ENCODE results near the gene TRIP11. TPM values are rescaled to one million over a fixed set of nuclear protein-coding genes. Genes with fewer than 3 reads are reported as not detected.

Gene TRIP11
- total RNA-seq, 2 donors from 2014 or later: 47.8 to 53.9 TPM

GRCh38 chr14:91996948-91997371 lies 42.9 kb downstream of the TRIP11 start:
- ATAC-seq (no peak), DNase-seq (ENCODE audit: low spot score) (no peak)
- Mint-ChIP-seq H3K36me3 (peaks cover 23% of the 10 kb centered on the region), H3K4me3 (peak overlapping the region; percentile 33), H3K9me3 (no peaks in the 10 kb centered on the region), H3K27me3 (no peaks in the 10 kb centered on the region), H3K4me1 (ENCODE audit: low read depth in 2 of 2) (peaks cover 26 to 36% of the 10 kb centered on the region in 2 donors), H3K27ac (peak overlapping the region; percentile 61 to 79)

DNA sequence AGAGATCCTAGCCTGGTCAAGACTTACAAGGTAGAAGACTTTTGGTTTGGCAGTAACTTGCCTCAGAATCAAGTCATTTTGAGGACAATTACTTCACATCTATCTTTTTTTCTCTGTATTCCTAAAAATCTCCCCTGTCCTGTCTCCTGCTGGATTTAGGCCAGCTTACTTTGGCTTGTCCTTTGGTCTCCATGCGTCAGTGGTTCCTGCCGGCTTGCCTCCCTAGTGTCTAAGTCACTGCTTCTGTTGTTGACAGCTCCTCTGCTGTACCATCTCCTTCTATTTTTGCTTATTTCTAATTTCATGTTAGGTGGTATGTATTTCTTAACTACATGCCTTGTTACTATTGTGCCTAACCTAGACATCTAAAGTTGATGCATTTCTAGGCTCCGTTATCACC lies 52.7 kb downstream of the TRIP11 start:
- ATAC-seq: no peak
- Mint-ChIP-seq H3K36me3 (peaks cover 50% of the 10 kb centered on the region), H3K9me3 (no peaks in the 10 kb centered on the region), H3K4me3 (no peak overlapping the region), H3K4me1 (ENCODE audit: low read depth in 2 of 2) (peaks cover 5 to 6% of the 10 kb centered on the region in 2 donors), H3K27me3 (no peaks in the 10 kb centered on the region), H3K27ac (no peak overlapping the region)
- no peak for DNase-seq (ENCODE audit: low spot score)

DNA sequence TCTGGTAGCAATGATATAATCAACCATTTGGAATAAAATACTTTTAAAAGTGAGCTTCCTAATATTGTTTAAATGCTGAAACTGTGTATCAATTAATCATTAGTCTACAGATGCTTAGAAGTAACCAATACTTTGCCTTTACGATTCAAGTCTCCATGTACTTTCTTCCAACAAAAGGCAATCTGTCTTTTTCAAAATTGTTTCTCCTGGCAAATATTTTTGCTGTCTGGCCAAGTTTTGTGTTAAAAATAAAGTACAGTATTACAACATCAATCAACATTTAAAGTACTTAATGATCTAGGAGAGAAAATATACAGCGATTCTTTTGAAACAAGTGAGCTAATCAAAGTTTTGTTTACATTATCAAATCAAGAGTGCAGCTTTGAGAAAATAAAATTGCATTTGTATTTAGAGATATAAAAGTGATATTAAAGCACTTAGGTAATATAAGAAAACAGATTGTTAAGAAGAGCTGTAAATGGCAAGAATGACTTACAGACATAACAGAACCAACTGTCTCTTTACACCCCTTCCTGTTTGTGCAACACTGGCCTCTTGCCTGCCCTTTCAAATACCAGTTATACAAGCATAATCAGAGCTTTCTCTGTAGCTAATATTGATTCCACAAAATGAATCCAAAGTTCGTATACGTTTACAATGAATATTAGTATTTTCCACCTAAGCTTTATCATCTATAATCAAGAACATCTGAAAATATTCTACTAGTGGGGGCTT lies 54.2 kb downstream of the TRIP11 start:
- H3K36me3 Mint-ChIP-seq: peaks cover 45% of the 10 kb centered on the region
- peak overlapping the region in 1 of 2 donors; percentile 33 for H3K27ac Mint-ChIP-seq
- peaks cover 6 to 7% of the 10 kb centered on the region in 2 donors for H3K4me1 Mint-ChIP-seq (ENCODE audit: low read depth in 2 of 2)
- H3K4me3 Mint-ChIP-seq: no peak overlapping the region
- ATAC-seq (no peak), DNase-seq (ENCODE audit: low spot score) (no peak)
- no peaks in the 10 kb centered on the region for H3K27me3 Mint-ChIP-seq
- no peaks in the 10 kb centered on the region for H3K9me3 Mint-ChIP-seq

GRCh38 chr14:91985008-91985407 lies 54.9 kb downstream of the TRIP11 start:
- Mint-ChIP-seq H3K27me3 (no peaks in the 10 kb centered on the region), H3K4me1 (ENCODE audit: low read depth in 2 of 2) (peaks cover 7 to 11% of the 10 kb centered on the region in 2 donors), H3K9me3 (no peaks in the 10 kb centered on the region), H3K36me3 (peaks cover 45% of the 10 kb centered on the region), H3K4me3 (no peak overlapping the region), H3K27ac (no peak overlapping the region)
- no peak for ATAC-seq
- no peak for DNase-seq (ENCODE audit: low spot score)

DNA sequence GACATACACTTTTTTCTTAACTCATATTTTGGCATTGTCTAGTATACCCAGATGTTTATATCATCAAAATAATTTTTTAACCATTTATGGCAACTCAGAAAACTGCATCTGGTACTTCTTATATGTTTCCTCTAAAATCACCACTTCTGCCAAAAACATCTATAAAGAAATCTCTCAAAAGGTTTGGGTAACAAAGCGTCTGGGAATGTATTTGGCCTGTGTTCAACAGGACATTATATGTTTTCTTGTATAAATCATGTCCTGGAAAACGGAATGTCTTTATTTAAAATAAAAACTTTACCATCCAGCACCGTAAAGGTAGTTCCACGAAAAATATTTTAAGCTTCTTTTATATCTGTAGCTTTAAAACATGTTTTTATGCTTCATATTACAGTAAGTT lies 56.3 kb downstream of the TRIP11 start:
- Mint-ChIP-seq H3K4me1 (ENCODE audit: low read depth in 2 of 2) (peaks cover 10 to 11% of the 10 kb centered on the region in 2 donors), H3K27ac (no peak overlapping the region), H3K27me3 (no peaks in the 10 kb centered on the region), H3K36me3 (peaks cover 45% of the 10 kb centered on the region), H3K4me3 (no peak overlapping the region), H3K9me3 (no peaks in the 10 kb centered on the region)
- DNase-seq (ENCODE audit: low spot score) (no peak), ATAC-seq (no peak)

- peak; percentile 89 to 94 for ATAC-seq
- H3K4me3 Mint-ChIP-seq: peak overlapping the region; percentile 49
- peak overlapping the region; percentile 63 to 88 for H3K27ac Mint-ChIP-seq
- no peaks in the 10 kb centered on the region for H3K9me3 Mint-ChIP-seq
- H3K4me1 Mint-ChIP-seq (ENCODE audit: low read depth in 2 of 2): peaks cover 13 to 16% of the 10 kb centered on the region in 2 donors
- H3K36me3 Mint-ChIP-seq: peaks cover 17% of the 10 kb centered on the region
- no peak for DNase-seq (ENCODE audit: low spot score)
- no peaks in the 10 kb centered on the region for H3K27me3 Mint-ChIP-seq
Measured at GRCh38 chr14:91980157-91980556, 59.7 kb downstream of the TRIP11 start.

GRCh38 chr14:91977884-91978283 lies 62.0 kb downstream of the TRIP11 start:
- peaks cover 10 to 12% of the 10 kb centered on the region in 2 donors for H3K4me1 Mint-ChIP-seq (ENCODE audit: low read depth in 2 of 2)
- no peak for DNase-seq (ENCODE audit: low spot score)
- no peaks in the 10 kb centered on the region for H3K9me3 Mint-ChIP-seq
- H3K27ac Mint-ChIP-seq: no peak overlapping the region
- H3K4me3 Mint-ChIP-seq: no peak overlapping the region
- H3K36me3 Mint-ChIP-seq: peaks cover 11% of the 10 kb centered on the region
- ATAC-seq: no peak
- H3K27me3 Mint-ChIP-seq: no peaks in the 10 kb centered on the region

- Mint-ChIP-seq H3K27me3 (no peaks in the 10 kb centered on the region), H3K9me3 (no peaks in the 10 kb centered on the region), H3K36me3 (peaks cover 7% of the 10 kb centered on the region), H3K4me3 (no peak overlapping the region), H3K4me1 (ENCODE audit: low read depth in 2 of 2) (peaks cover 5 to 10% of the 10 kb centered on the region in 2 donors), H3K27ac (no peak overlapping the region)
- ATAC-seq: no peak
- DNase-seq (ENCODE audit: low spot score): no peak
Measured at GRCh38 chr14:91975763-91976162, 64.1 kb downstream of the TRIP11 start.

GRCh38 chr14:91971188-91971778 lies 68.6 kb downstream of the TRIP11 start:
- Mint-ChIP-seq H3K4me3 (no peak overlapping the region), H3K9me3 (no peaks in the 10 kb centered on the region), H3K36me3 (peaks cover 12% of the 10 kb centered on the region), H3K27me3 (no peaks in the 10 kb centered on the region), H3K4me1 (ENCODE audit: low read depth in 2 of 2) (peaks cover 6 to 7% of the 10 kb centered on the region in 2 donors), H3K27ac (no peak overlapping the region)
- ATAC-seq (no peak), DNase-seq (ENCODE audit: low spot score) (no peak)

- peaks cover 5% of the 10 kb centered on the region for H3K36me3 Mint-ChIP-seq
- H3K9me3 Mint-ChIP-seq: no peaks in the 10 kb centered on the region
- H3K4me3 Mint-ChIP-seq: no peak overlapping the region
- no peak for DNase-seq (ENCODE audit: low spot score)
- ATAC-seq: peak; percentile 64 to 82
- no peaks in the 10 kb centered on the region for H3K27me3 Mint-ChIP-seq
- peak overlapping the region; percentile 26 to 76 for H3K27ac Mint-ChIP-seq
- H3K4me1 Mint-ChIP-seq (ENCODE audit: low read depth in 2 of 2): peaks cover 6 to 7% of the 10 kb centered on the region in 2 donors
Measured at GRCh38 chr14:91968280-91968679, 71.6 kb downstream of the TRIP11 start.

GRCh38 chr14:91964724-91965123 lies 75.1 kb downstream of the TRIP11 start:
- Mint-ChIP-seq H3K27me3 (no peaks in the 10 kb centered on the region), H3K36me3 (peaks cover 5% of the 10 kb centered on the region), H3K27ac (no peak overlapping the region), H3K9me3 (no peaks in the 10 kb centered on the region), H3K4me3 (no peak overlapping the region), H3K4me1 (ENCODE audit: low read depth in 2 of 2) (peaks cover 6 to 7% of the 10 kb centered on the region in 2 donors)
- ATAC-seq (no peak), DNase-seq (ENCODE audit: low spot score) (no peak)

DNA sequence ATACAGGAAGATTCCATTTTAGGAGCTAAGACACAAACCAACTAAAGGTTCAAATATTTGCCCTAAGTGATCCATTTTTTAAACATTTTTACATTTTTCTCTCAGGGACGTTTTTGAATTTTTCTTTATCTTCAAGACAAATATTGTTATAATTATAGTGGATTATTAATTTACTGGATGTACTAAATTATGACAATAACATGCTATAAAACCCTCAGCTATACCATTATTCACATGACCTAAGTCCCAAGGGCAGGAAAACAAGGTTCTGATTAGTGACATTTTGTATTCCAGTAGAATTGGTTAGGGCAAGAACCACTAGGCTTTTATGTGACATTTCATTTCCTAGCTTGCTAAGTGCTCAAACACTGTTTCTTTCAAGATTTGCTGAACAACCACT lies 75.8 kb downstream of the TRIP11 start:
- Mint-ChIP-seq H3K4me3 (no peak overlapping the region), H3K9me3 (no peaks in the 10 kb centered on the region), H3K27ac (no peak overlapping the region), H3K4me1 (ENCODE audit: low read depth in 2 of 2) (peaks cover 6 to 7% of the 10 kb centered on the region in 2 donors), H3K27me3 (no peaks in the 10 kb centered on the region), H3K36me3 (peaks cover 5% of the 10 kb centered on the region)
- ATAC-seq (no peak), DNase-seq (ENCODE audit: low spot score) (no peak)

DNA sequence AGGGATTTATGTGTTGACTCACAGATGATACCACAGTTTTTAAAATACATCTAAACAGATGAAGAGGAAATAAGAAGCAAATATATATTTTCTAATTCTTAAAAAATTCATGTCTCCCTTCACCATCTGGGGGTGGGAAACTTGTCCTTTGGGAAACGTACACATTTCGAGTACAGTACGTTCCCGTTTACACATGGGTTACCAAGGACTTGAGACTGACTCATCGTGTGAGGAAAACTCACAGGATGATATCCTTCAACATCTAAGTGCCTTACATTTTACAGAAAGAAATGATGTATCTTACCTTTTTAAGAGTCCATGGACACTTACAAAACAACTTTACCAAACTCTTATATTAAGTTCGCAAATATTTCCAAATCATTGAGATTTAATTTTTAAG lies 76.4 kb downstream of the TRIP11 start:
- Mint-ChIP-seq H3K9me3 (no peaks in the 10 kb centered on the region), H3K27ac (no peak overlapping the region), H3K4me1 (ENCODE audit: low read depth in 2 of 2) (peaks cover 2% of the 10 kb centered on the region in 2 donors), H3K36me3 (peaks cover 2% of the 10 kb centered on the region), H3K4me3 (no peak overlapping the region), H3K27me3 (no peaks in the 10 kb centered on the region)
- no peak for ATAC-seq
- DNase-seq (ENCODE audit: low spot score): no peak

Measured in natural killer cell treated with Interleukin-12 subunit alpha and Interleukin-12 subunit beta and Interleukin-15 and Interleukin-18, amount 100 ng/mL, for 72 hours (primary cell).